GOT3 (cell line): Measurements from ENCODE around the gene EMD.
"Not testable (repeated sequence)": the region's sequence is repeated elsewhere in the genome, so short reads cannot be mapped to it uniquely, and the experiment has no call there.

Experiments
- DNase-seq: peaks from one replicate; lab custom pipeline; 2025; ENCODE audit warnings: mixed read lengths; lab: John Stamatoyannopoulos, UW

The EMD gene

GRCh38 chrX:154378799-154379568, at the start of gene EMD:
EMD (plus strand) TSS chrX:154379295; CDS start chrX:154379485, 190 bp downstream.
- DNase-seq = peak; percentile 93

- no peak for DNase-seq
These were observed 46.5 kb upstream of the EMD start for GRCh38 chrX:154332561-154332960.

- no peak for DNase-seq
These were observed 46.0 kb upstream of the EMD start for GRCh38 chrX:154333116-154333515.

GRCh38 chrX:154333837-154334271, 45.2 kb upstream of the EMD start:
- DNase-seq = no peak

GRCh38 chrX:154334496-154334895, 44.6 kb upstream of the EMD start:
- DNase-seq = no peak

- not testable (repeated sequence) for DNase-seq
These were observed 37.4 kb upstream of the EMD start for GRCh38 chrX:154341399-154342298.

GRCh38 chrX:154343063-154343462, 36.0 kb upstream of the EMD start:
- not testable (repeated sequence) for DNase-seq

- DNase-seq = not testable (repeated sequence)
These were observed 35.5 kb upstream of the EMD start for GRCh38 chrX:154343620-154344019.

- DNase-seq = no peak
These were observed 31.0 kb upstream of the EMD start for GRCh38 chrX:154348114-154348531.

GRCh38 chrX:154348646-154349358, 30.3 kb upstream of the EMD start:
- DNase-seq = no peak

GRCh38 chrX:154349359-154349935, 29.6 kb upstream of the EMD start:
- no peak for DNase-seq

- DNase-seq = no peak
These were observed 29.1 kb upstream of the EMD start for GRCh38 chrX:154349979-154350378.

- DNase-seq = no peak
These were observed 28.5 kb upstream of the EMD start for GRCh38 chrX:154350429-154351182.

- no peak for DNase-seq
These were observed 27.7 kb upstream of the EMD start for GRCh38 chrX:154351183-154352011.

GRCh38 chrX:154352012-154352401, 27.1 kb upstream of the EMD start:
- DNase-seq = no peak

GRCh38 chrX:154352466-154352865, 26.6 kb upstream of the EMD start:
- no peak for DNase-seq

GRCh38 chrX:154353172-154353843, 25.8 kb upstream of the EMD start:
- no peak for DNase-seq

- DNase-seq = no peak
These were observed 25.1 kb upstream of the EMD start for GRCh38 chrX:154354013-154354412.

- DNase-seq = no peak
These were observed 24.6 kb upstream of the EMD start for GRCh38 chrX:154354516-154354915.
